ENCODE measurements around the gene SHISA8.

DNA sequence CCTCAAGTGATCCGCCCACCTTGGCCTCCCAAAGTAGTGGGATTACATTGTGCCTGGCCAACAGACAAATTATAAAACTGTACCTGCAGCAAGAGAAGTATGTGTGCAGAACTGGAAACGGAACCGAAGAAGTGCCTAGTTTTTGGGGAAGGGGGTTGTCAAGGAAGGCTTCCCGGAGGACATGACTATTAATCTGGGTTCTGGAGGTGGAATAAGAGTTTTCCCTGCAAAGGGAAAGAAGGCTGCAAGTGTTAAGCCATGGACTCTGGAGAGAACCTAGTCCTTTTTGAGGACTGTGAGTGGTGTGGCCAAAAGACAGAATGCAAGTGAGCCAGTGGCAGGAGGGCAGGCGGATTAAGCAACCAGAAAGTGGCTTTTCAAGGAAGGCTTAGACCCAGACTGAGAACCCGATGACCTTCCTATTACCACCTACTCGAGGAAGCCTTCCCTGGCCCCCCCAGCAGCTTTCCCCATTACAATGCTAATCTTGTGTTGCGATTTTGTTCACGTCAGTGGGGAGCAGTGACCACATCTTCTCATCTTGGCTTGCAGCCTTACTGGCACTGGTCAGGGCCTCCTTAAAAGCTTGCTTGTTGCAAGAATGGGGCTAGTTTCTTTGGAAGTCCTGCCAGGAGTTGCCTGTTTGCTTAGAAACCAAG lies 48.7 kb upstream of the SHISA8 start:
- TF ChIP-seq POLR2AphosphoS5 (IDR thresholded peaks at IDR 0.05) = peak in 1 of 3 donors; percentile 18
- TF ChIP-seq, protein P1, sequence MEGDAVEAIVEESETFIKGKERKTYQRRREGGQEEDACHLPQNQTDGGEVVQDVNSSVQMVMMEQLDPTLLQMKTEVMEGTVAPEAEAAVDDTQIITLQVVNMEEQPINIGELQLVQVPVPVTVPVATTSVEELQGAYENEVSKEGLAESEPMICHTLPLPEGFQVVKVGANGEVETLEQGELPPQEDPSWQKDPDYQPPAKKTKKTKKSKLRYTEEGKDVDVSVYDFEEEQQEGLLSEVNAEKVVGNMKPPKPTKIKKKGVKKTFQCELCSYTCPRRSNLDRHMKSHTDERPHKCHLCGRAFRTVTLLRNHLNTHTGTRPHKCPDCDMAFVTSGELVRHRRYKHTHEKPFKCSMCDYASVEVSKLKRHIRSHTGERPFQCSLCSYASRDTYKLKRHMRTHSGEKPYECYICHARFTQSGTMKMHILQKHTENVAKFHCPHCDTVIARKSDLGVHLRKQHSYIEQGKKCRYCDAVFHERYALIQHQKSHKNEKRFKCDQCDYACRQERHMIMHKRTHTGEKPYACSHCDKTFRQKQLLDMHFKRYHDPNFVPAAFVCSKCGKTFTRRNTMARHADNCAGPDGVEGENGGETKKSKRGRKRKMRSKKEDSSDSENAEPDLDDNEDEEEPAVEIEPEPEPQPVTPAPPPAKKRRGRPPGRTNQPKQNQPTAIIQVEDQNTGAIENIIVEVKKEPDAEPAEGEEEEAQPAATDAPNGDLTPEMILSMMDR (IDR thresholded peaks at IDR 0.05) = no peak
- TF ChIP-seq POLR2A (IDR thresholded peaks at IDR 0.05) = no peak

Measured in stomach (tissue), 4 donors.